Endothelial cell of umbilical vein (primary cell): ENCODE data around the gene ARHGEF7. TPM values are rescaled to one million over a fixed set of nuclear protein-coding genes. Genes with fewer than 3 reads are reported as not detected.

Source experiments
- BruUV-seq: library from RNA; stranded (reverse); fragments of 400-500 nt; replicated peaks from 2 replicates; lab custom pipeline; 2021; lab: Mats Ljungman, UMichigan
- CTCF ChIA-PET: fragments of 300-600, 350-600 bp; sonication (Branson Sonifier 250); formaldehyde crosslinking; loops from one replicate; lab custom pipeline; 2021; ENCODE audit warnings: antibody characterized with exemption, inconsistent platforms; lab: Charles Lee
- POLR2A ChIA-PET: fragments of 300-600, 350-600 bp; sonication (Branson Sonifier 250); formaldehyde crosslinking; loops from one replicate; lab custom pipeline; 2021; ENCODE audit warnings: antibody characterized with exemption, inconsistent platforms; lab: Charles Lee
- DNase-seq: peaks from one replicate; pipeline ENCODE4 v3.0.0-alpha.2; 2011; ENCODE audit warnings: low read depth, low spot score
- FAIRE-seq: peaks from 2 replicates; lab custom pipeline; 2011; peaks lifted over from hg19 to GRCh38; lab: Jason Lieb, UNC
- H2AFZ ChIP-seq: 2 replicates; pipeline ENCODE4 v1.6.0; 2012; ENCODE audit warnings: low read depth, low read length, control low read depth, inconsistent platforms
- H3K27ac ChIP-seq: 2 replicates; pipeline ENCODE4 v1.5.1; 2011; ENCODE audit warnings: low read depth, mild to moderate bottlenecking, control low read depth, low read length, moderate library complexity; ENCODE audit not compliant: insufficient read depth
- H3K27me3 ChIP-seq, 2 experiments: 2 replicates each; pipeline versions ENCODE4 v1.6.0 to v1.6.1; 2011; ENCODE audit warnings: low read length in 2 of 2, mixed read lengths in 1 of 2; ENCODE audit not compliant: control insufficient read depth in 2 of 2, insufficient read depth in 2 of 2
- H3K36me3 ChIP-seq, 2 experiments: 2 replicates in 1 of 2; 3 replicates in 1 of 2; pipeline ENCODE4 v1.5.1; 2011; ENCODE audit warnings: low read length in 2 of 2, mild to moderate bottlenecking in 1 of 2, moderate library complexity in 1 of 2; ENCODE audit not compliant: control insufficient read depth in 2 of 2, insufficient read depth in 2 of 2; ENCODE audit errors: extremely low read depth in 1 of 2
- H3K4me1 ChIP-seq: 3 replicates; pipeline ENCODE4 v1.5.1; 2011; ENCODE audit warnings: mild to moderate bottlenecking, low read length; ENCODE audit not compliant: control insufficient read depth, insufficient read depth; ENCODE audit errors: extremely low read depth
- H3K4me2 ChIP-seq: 2 replicates; pipeline ENCODE4 v1.6.1; 2011; ENCODE audit warnings: low read length, control low read depth, mixed read lengths; ENCODE audit not compliant: insufficient read depth
- H3K4me3 ChIP-seq, 3 experiments: fragments of 200-600 bp in 1 of 3; sonication (generic), shearing (Covaris generic) in 1 of 3; replicated peaks in 1 of 3; 2 replicates each; pipeline ENCODE4 v1.5.1; 2011 to 2016; ENCODE audit warnings: control low read depth in 3 of 3, low read length in 3 of 3, mild to moderate bottlenecking in 2 of 3, inconsistent platforms in 1 of 3, low read depth in 1 of 3, moderate library complexity in 1 of 3; ENCODE audit not compliant: insufficient read depth in 1 of 3
- H3K79me2 ChIP-seq: 2 replicates; pipeline ENCODE4 v1.6.0; 2012; ENCODE audit warnings: low read length, inconsistent platforms; ENCODE audit not compliant: control insufficient read depth, insufficient read depth
- H3K9ac ChIP-seq: replicated peaks from 2 replicates; pipeline ENCODE3; 2011; ENCODE audit warnings: low read length, control low read depth; ENCODE audit not compliant: insufficient read depth; ENCODE audit errors: extremely low read depth
- H3K9me1 ChIP-seq: replicated peaks from 3 replicates; pipeline ENCODE4 v1.6.0; 2011; ENCODE audit warnings: mild to moderate bottlenecking, low read length; ENCODE audit not compliant: control insufficient read depth, insufficient read depth; ENCODE audit errors: extremely low read depth
- H3K9me3 ChIP-seq: replicated peaks from 2 replicates; pipeline ENCODE4 v1.5.1; 2012; ENCODE audit warnings: low read length, inconsistent platforms; ENCODE audit not compliant: control insufficient read depth, insufficient read depth
- H4K20me1 ChIP-seq: replicated peaks from 2 replicates; pipeline ENCODE3; 2011; ENCODE audit warnings: mild to moderate bottlenecking, low read length; ENCODE audit not compliant: control insufficient read depth, insufficient read depth; ENCODE audit errors: extremely low read depth
- EZH2 ChIP-seq: IDR thresholded peaks from 2 replicates; pipeline ENCODE4 v1.6.1; 2012; ENCODE audit warnings: borderline replicate concordance, low read depth, mild to moderate bottlenecking, moderate library complexity, low read length, inconsistent platforms; ENCODE audit not compliant: severe bottlenecking
- FOS ChIP-seq: IDR thresholded peaks from 2 replicates; pipeline ENCODE4 v1.6.1; 2011; ENCODE audit warnings: mild to moderate bottlenecking, low read length, moderate library complexity, borderline replicate concordance; ENCODE audit not compliant: insufficient read depth
- GATA2 ChIP-seq: IDR thresholded peaks from 2 replicates; pipeline ENCODE4 v1.7.0; 2011; ENCODE audit warnings: low read depth, mild to moderate bottlenecking, moderate library complexity, mixed read lengths, low read length; ENCODE audit not compliant: insufficient read length, insufficient read depth
- JUN ChIP-seq: IDR thresholded peaks from 2 replicates; pipeline ENCODE4 v1.6.1; 2011; ENCODE audit warnings: borderline replicate concordance, low read depth; ENCODE audit not compliant: insufficient read length, insufficient read depth
- MYC ChIP-seq: IDR thresholded peaks from one replicate; pipeline ENCODE4 v1.6.1; 2011; ENCODE audit warnings: mild to moderate bottlenecking, low read depth, low read length
- POLR2A ChIP-seq: IDR thresholded peaks from 2 replicates; pipeline ENCODE4 v1.6.1; 2012; ENCODE audit warnings: low read depth, mild to moderate bottlenecking, control low read depth, low read length
- POLR2AphosphoS5 ChIP-seq: IDR thresholded peaks from 2 replicates; pipeline ENCODE4 v1.6.1; 2012; ENCODE audit warnings: low read depth, mild to moderate bottlenecking, control low read depth, low read length, moderate library complexity; ENCODE audit not compliant: insufficient read depth
- dilution Hi-C: fragments of 300-500 bp; cut with MboI; formaldehyde crosslinking; loops from one replicate; pipeline ENCODE4 v1.15.0; 2019; ENCODE audit warnings: low sequenced_read_pairs; ENCODE audit not compliant: extremely low pct_ligation_motif_present
- intact Hi-C: fragments of 100-400 bp; cut with micrococcal nuclease; formaldehyde crosslinking; loops from one replicate; pipeline ENCODE4 v1.10.0; 2022
- polyA plus RNA-seq, 4 experiments: library from polyadenylated mRNA; depleted of rRNA in 3 of 4; stranded (reverse) in 3 of 4; unstranded in 1 of 4; fragments of >200 nt; gene quantifications; 2 replicates each; pipeline versions ENCODE4 v1.2.1 to v1.2.3, GENCODE V29; 2011 to 2012; ENCODE audit warnings: missing spikeins in 1 of 4
- total RNA-seq: library from RNA; stranded (reverse); gene quantifications from 2 replicates; pipeline ENCODE4 v1.2.3, GENCODE V29; 2021
- TF ChIP-seq, protein P1 (sequence below), 2 donors: IDR thresholded peaks; 1 replicate in 1 of 2; 2 replicates in 1 of 2; pipeline ENCODE4 v1.5.1; 2011; ENCODE audit warnings: low read length in 2 of 2, mild to moderate bottlenecking in 2 of 2, moderate library complexity in 2 of 2, control low read depth in 1 of 2, inconsistent platforms in 1 of 2, low read depth in 1 of 2; ENCODE audit not compliant: insufficient read depth in 1 of 2; ENCODE audit errors: extremely low read depth in 1 of 2
- TF ChIP-seq, protein P2 (sequence below): IDR thresholded peaks from 2 replicates; pipeline ENCODE4 v1.6.1; 2011; ENCODE audit not compliant: insufficient read depth, insufficient read length

ARHGEF7 gene
- total and polyA plus RNA-seq, 2 donors (not counting 3 experiments of a cell fraction or from before 2014, with no cell fraction given), result 94.9 to 155 TPM

- Histone ChIP-seq H3K9me3 (no peaks in the 10 kb centered on the region), H3K79me2 (peaks cover 15% of the 10 kb centered on the region), H3K9ac (no peak overlapping the region), H3K4me3 (no peak overlapping the region), H3K9me1 (no peaks in the 10 kb centered on the region), H2AFZ (no peak overlapping the region), H3K27ac (no peak overlapping the region), H3K27me3 (no peaks in the 10 kb centered on the region), H3K4me2 (no peak overlapping the region), H3K4me1 (no peaks in the 10 kb centered on the region), H3K36me3 (peaks cover 27 to 46% of the 10 kb centered on the region in 2 experiments), H4K20me1 (peaks cover 4% of the 10 kb centered on the region)
- ChIA-PET CTCF (interaction anchor here (1.3 to 1.6 kb wide), 2 partner anchors 9 to 12 kb away, joined by 3 to 5 read pairs; no protein-coding TSS in a partner anchor), POLR2A (no interaction called here)
- intact Hi-C loops (no loop called here), dilution Hi-C loops (no loop called here)
- no peak for DNase-seq
- FAIRE-seq, result no peak
- no TSS peak for BruUV-seq
- TF ChIP-seq POLR2A (no peak), MYC (no peak), GATA2 (no peak), JUN (no peak), POLR2AphosphoS5 (no peak), EZH2 (no peak), FOS (no peak)
- TF ChIP-seq, protein P1, sequence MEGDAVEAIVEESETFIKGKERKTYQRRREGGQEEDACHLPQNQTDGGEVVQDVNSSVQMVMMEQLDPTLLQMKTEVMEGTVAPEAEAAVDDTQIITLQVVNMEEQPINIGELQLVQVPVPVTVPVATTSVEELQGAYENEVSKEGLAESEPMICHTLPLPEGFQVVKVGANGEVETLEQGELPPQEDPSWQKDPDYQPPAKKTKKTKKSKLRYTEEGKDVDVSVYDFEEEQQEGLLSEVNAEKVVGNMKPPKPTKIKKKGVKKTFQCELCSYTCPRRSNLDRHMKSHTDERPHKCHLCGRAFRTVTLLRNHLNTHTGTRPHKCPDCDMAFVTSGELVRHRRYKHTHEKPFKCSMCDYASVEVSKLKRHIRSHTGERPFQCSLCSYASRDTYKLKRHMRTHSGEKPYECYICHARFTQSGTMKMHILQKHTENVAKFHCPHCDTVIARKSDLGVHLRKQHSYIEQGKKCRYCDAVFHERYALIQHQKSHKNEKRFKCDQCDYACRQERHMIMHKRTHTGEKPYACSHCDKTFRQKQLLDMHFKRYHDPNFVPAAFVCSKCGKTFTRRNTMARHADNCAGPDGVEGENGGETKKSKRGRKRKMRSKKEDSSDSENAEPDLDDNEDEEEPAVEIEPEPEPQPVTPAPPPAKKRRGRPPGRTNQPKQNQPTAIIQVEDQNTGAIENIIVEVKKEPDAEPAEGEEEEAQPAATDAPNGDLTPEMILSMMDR (IDR thresholded peaks at IDR 0.05; ENCODE audit: extremely low read depth in 1 of 2, insufficient read depth in 1 of 2, low read depth in 1 of 2, low read length in 2 of 2), result no peak
- TF ChIP-seq, protein P2, sequence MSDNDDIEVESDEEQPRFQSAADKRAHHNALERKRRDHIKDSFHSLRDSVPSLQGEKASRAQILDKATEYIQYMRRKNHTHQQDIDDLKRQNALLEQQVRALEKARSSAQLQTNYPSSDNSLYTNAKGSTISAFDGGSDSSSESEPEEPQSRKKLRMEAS, result no peak
Measured at GRCh38 chr13:111275995-111276618, 161.0 kb downstream of the ARHGEF7 start.
